Small intestine (tissue), 7 donors: ENCODE results near the gene GPC3. TPM values are rescaled to one million over a fixed set of nuclear protein-coding genes. Genes with fewer than 3 reads are reported as not detected.
A peak's percentile ranks its signal among the peaks of the same experiment; 100 is the strongest.

Experiments used
- DNase-seq, 2 donors: peaks; one replicate each; pipeline versions ENCODE4 v3.0.0 to v3.0.0-alpha.2; 2013
- FAIRE-seq: peaks from 2 replicates; lab custom pipeline; 2012; peaks lifted over from hg19 to GRCh38; lab: Jason Lieb, UNC
- H3K27ac ChIP-seq, 3 donors: one replicate each; pipeline ENCODE4 v1.5.1; 2013; ENCODE audit warnings: low read length in 2 of 3, mild to moderate bottlenecking in 2 of 3, control low read depth in 1 of 3, inconsistent platforms in 1 of 3, low read depth in 1 of 3, moderate library complexity in 1 of 3
- H3K27me3 ChIP-seq, 3 donors: one replicate each; pipeline ENCODE4 v1.6.1; 2013; ENCODE audit warnings: low read length in 3 of 3, inconsistent platforms in 1 of 3; ENCODE audit not compliant: control insufficient read depth in 3 of 3, insufficient read depth in 3 of 3
- H3K36me3 ChIP-seq, 3 donors: one replicate each; pipeline ENCODE4 v1.6.1; 2013; ENCODE audit warnings: low read length in 3 of 3, inconsistent platforms in 1 of 3, low read depth in 1 of 3, mild to moderate bottlenecking in 1 of 3, moderate library complexity in 1 of 3; ENCODE audit not compliant: control insufficient read depth in 3 of 3, insufficient read depth in 2 of 3
- H3K4me1 ChIP-seq, 3 donors: one replicate each; pipeline ENCODE4 v1.6.1; 2013; ENCODE audit warnings: low read length in 2 of 3, inconsistent platforms in 1 of 3, low read depth in 1 of 3, mild to moderate bottlenecking in 1 of 3, moderate library complexity in 1 of 3; ENCODE audit not compliant: control insufficient read depth in 3 of 3, insufficient read depth in 2 of 3
- H3K4me3 ChIP-seq, 3 donors: one replicate each; pipeline ENCODE4 v1.5.1; 2013; ENCODE audit warnings: low read length in 3 of 3, control low read depth in 1 of 3, inconsistent platforms in 1 of 3, low read depth in 1 of 3, mild to moderate bottlenecking in 1 of 3, moderate library complexity in 1 of 3
- H3K9me3 ChIP-seq, 2 donors: one replicate each; pipeline ENCODE4 v1.6.1; 2013; ENCODE audit warnings: low read depth in 1 of 2, low read length in 1 of 2; ENCODE audit not compliant: control insufficient read depth in 2 of 2, insufficient read depth in 1 of 2
- WGBS, 3 donors: extraction: QIAGEN DNeasy Blood & Tissue Kit; methylation state at CpG; one replicate each; pipeline ENCODE4 v1.1.7; 2013; 5-methylcytosine and 5-hydroxymethylcytosine counted together
- polyA plus RNA-seq, 4 donors: library from polyadenylated mRNA; stranded (reverse) in 3 of 4; unstranded in 1 of 4; fragments of 200-250 nt in 3 of 4; fragments of 120-200 nt in 1 of 4; gene quantifications; one replicate each; pipeline versions ENCODE4 v1.2.1 to v1.2.3, GENCODE V29; 2013
- donor health status: healthy with polysubstance abuse.
- donor health status: control.
- donor health status: control.
- donor health status: Bipolar disorder and iron deficiency.
- donor health status: healthy.

GPC3 gene
- polyA plus RNA-seq, 4 donors, result 14.3 to 186 TPM; not detected in 2

GRCh38 chrX:133649651-133650050 is 335.7 kb downstream of the GPC3 start:
- FAIRE-seq (no peak), DNase-seq (no peak)
- H3K4me3 ChIP-seq, result no peak overlapping the region
- 71 to 93% (median 91%) methylated on average over 1 of the region's 1 CpG for WGBS, 3 donors
- H3K27ac ChIP-seq, result no peak overlapping the region
- H3K27me3 ChIP-seq, result no peaks in the 10 kb centered on the region
- H3K9me3 ChIP-seq, result no peaks in the 10 kb centered on the region
- H3K4me1 ChIP-seq, result no peaks in the 10 kb centered on the region
- no peaks in the 10 kb centered on the region for H3K36me3 ChIP-seq

DNA sequence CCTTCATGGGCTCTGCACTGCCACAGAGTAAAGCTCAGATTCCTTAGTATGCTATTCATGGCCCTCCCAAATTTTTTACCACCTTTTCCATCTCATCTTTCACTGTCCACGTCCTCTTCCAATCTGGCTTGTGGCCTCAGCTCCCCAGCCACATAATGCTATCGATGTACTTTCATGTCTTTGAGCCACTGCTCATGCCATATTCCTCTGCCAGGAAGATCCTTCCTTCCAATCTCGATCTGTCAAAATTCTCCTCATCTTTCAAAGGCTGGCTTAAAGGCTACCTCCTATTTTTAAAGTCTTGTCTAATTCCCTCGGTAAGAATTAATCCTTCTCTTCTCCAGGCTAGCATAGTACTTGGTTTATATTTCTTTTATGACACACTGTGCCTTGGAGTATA is 336.8 kb downstream of the GPC3 start:
- FAIRE-seq, result no peak
- whole genome bisulfite sequencing, 3 donors, result 74 to 87% (median 77%) methylated on average over 4 of the region's 4 CpGs
- H3K27ac ChIP-seq, result no peak overlapping the region

DNA sequence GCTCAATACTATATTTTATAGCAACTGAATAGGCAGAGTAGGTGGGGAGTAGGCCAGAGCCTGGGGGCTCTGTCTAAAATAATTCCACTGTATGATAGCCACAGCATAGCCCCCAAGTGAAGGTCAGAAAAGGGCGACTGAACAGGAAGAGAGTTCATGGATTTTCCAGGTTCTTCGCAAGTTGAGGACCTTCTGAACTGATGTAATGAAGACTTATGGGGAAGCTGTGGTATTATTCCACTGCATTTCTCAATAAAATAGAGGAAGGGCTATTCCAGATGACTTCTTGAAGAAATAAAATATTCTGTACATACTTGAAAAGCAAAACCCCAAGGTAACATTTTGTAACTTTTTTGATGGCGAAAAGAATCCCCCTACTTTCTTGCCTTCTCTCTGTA is 338.7 kb downstream of the GPC3 start:
- H3K4me3 ChIP-seq, result no peak overlapping the region
- H3K9me3 ChIP-seq, result no peaks in the 10 kb centered on the region
- DNase-seq (no peak), FAIRE-seq (no peak)
- H3K4me1 ChIP-seq, result no peaks in the 10 kb centered on the region
- 73 to 86% (median 82%) methylated on average over 3 of the region's 3 CpGs for WGBS, 3 donors
- H3K36me3 ChIP-seq, result no peaks in the 10 kb centered on the region
- peak overlapping the region in 1 of 3 donors; percentile 24 for H3K27ac ChIP-seq
- H3K27me3 ChIP-seq, result no peaks in the 10 kb centered on the region

More for the DNA sequence above, 336.8 kb downstream of the GPC3 start:
- Histone ChIP-seq H3K4me3 (no peak overlapping the region), H3K4me1 (no peaks in the 10 kb centered on the region), H3K27me3 (no peaks in the 10 kb centered on the region), H3K36me3 (no peaks in the 10 kb centered on the region), H3K9me3 (no peaks in the 10 kb centered on the region)
- DNase-seq, result no peak

DNA sequence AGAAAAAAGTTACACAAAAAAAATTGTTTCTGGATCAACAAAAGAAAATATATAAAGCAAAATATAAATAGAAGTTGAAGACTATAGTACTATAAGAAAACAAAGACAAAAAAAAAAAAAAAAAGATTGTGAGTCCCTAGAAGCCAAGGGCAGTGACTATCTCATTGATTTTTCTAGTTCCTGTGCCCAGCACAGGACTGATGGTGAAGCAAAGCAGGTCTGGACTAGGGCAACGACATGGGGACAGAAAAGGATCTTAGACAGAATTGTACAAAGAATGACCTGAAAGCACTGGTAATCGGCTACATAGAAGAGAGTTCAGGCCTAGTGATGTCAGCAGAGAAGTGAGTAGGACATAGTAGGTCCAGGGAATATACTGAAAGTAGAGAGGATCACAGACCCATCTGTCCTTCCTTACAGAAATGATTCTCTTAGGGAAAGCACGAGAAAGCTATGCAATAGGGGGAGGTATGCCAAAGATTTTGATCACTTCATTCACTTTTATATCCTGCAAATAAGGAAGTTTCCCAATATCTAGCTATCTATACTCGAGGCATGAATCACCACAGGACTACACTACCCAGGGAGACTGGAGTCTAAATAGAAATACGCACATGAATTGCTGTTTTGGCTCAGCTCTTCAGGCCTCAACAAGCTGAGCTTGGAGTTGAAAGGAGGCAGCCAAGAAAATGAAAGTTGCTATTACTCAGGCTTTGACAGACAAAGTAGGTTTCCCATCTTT is 339.2 kb downstream of the GPC3 start:
- Histone ChIP-seq H3K9me3 (no peaks in the 10 kb centered on the region), H3K4me1 (no peaks in the 10 kb centered on the region), H3K27me3 (no peaks in the 10 kb centered on the region), H3K27ac (peak overlapping the region in 1 of 3 donors; percentile 49), H3K36me3 (no peaks in the 10 kb centered on the region), H3K4me3 (no peak overlapping the region)
- 42 to 55% (median 54%) methylated on average over 5 of the region's 5 CpGs for WGBS, 3 donors
- FAIRE-seq, result no peak
- DNase-seq, result no peak

- no peak overlapping the region for H3K4me3 ChIP-seq
- H3K27ac ChIP-seq, result no peak overlapping the region
- 56 to 75% (median 69%) methylated on average over 6 of the region's 6 CpGs for WGBS, 3 donors
- FAIRE-seq (no peak), DNase-seq (no peak)
- no peaks in the 10 kb centered on the region for H3K36me3 ChIP-seq
- no peaks in the 10 kb centered on the region for H3K9me3 ChIP-seq
- no peaks in the 10 kb centered on the region for H3K4me1 ChIP-seq
- no peaks in the 10 kb centered on the region for H3K27me3 ChIP-seq
These were observed 340.1 kb downstream of the GPC3 start for GRCh38 chrX:133645256-133645655.

- no peaks in the 10 kb centered on the region for H3K27me3 ChIP-seq
- H3K9me3 ChIP-seq, result no peaks in the 10 kb centered on the region
- FAIRE-seq, result no peak
- H3K4me3 ChIP-seq, result no peak overlapping the region
- no peaks in the 10 kb centered on the region for H3K4me1 ChIP-seq
- no peak for DNase-seq
- no peak overlapping the region for H3K27ac ChIP-seq
- H3K36me3 ChIP-seq, result no peaks in the 10 kb centered on the region
- WGBS, 3 donors, result 71 to 94% (median 76%) methylated on average over 7 of the region's 7 CpGs
These were observed 345.0 kb downstream of the GPC3 start for GRCh38 chrX:133640161-133641015.

GRCh38 chrX:133639726-133640125 is 345.7 kb downstream of the GPC3 start:
- WGBS, 3 donors, result 67 to 95% (median 82%) methylated on average over 2 of the region's 2 CpGs

DNA sequence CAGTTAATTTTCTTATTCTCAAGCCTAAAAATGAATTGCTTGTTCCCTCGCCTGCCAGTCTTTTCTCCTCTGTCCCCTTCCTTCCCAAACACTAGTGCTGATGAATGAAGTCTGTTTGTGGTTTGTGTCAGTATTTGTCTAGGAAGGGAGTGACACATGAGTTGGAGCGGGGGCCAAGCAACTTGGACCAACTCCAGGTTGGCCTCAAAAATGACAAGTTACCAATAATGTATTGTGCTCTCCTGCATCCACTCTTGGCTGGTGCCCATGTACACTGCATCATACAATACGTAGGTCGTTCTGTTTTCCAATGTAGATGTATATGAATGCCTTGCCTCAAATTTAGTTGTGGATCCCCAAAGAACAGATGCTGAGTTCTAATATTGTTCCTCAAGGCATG is 347.1 kb downstream of the GPC3 start:
- Histone ChIP-seq H3K36me3 (no peaks in the 10 kb centered on the region), H3K9me3 (no peaks in the 10 kb centered on the region), H3K4me3 (no peak overlapping the region), H3K27me3 (no peaks in the 10 kb centered on the region), H3K4me1 (no peaks in the 10 kb centered on the region), H3K27ac (no peak overlapping the region)
- FAIRE-seq (no peak), DNase-seq (no peak)
- 74 to 83% (median 75%) methylated on average over 4 of the region's 4 CpGs for WGBS, 3 donors

More at GRCh38 chrX:133639726-133640125, 345.7 kb downstream of the GPC3 start:
- H3K4me1 ChIP-seq, result no peaks in the 10 kb centered on the region
- H3K9me3 ChIP-seq, result no peaks in the 10 kb centered on the region
- H3K4me3 ChIP-seq, result no peak overlapping the region
- DNase-seq (no peak), FAIRE-seq (no peak)
- no peaks in the 10 kb centered on the region for H3K36me3 ChIP-seq
- H3K27me3 ChIP-seq, result no peaks in the 10 kb centered on the region
- H3K27ac ChIP-seq, result no peak overlapping the region
